ENCODE measurements around the gene HOXA3.

HOXA3 gene

DNA sequence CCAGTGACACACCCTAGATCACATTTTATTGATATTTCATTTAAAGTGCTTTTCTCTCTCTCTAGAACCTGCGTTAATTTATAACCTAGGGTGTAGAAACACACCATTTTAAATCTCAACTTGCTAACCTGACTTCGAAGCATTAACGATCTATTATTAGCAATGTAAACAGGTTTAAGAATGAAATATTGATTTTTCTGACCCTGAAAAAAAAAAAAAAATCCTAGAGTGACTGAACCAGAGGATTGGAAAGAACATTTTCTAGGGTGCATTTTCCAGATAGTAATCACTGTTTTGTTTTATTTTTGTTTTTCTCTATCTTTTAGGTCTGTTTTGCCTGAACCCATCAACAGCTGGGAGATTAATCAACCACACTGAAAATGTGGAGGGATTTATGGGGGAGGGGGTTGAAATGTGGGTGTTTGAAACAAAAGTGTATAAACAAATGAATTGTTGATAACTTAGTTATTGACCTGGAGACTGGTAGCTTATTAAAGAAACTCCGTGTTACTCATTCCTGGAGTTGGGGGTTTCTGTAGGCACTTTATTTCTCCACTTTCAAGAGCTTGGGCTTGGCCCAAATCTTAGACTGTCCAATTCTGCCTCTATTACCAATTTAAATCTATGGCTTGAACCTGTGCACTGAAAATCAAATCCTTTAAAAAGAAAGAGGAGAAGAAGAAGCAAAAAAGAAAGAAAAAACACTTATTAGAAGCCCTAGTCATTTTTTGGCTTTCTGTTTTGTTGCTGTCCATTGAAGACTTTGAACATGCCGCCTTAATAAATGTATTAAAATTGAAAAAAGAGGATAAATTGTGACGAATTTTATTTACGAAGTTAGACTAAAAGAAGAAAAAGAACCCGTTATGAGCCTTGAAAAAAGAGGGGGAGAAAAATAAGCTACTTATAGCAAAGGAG is 52.7 kb downstream of the HOXA3 start:
- no peak for DNase-seq

DNA sequence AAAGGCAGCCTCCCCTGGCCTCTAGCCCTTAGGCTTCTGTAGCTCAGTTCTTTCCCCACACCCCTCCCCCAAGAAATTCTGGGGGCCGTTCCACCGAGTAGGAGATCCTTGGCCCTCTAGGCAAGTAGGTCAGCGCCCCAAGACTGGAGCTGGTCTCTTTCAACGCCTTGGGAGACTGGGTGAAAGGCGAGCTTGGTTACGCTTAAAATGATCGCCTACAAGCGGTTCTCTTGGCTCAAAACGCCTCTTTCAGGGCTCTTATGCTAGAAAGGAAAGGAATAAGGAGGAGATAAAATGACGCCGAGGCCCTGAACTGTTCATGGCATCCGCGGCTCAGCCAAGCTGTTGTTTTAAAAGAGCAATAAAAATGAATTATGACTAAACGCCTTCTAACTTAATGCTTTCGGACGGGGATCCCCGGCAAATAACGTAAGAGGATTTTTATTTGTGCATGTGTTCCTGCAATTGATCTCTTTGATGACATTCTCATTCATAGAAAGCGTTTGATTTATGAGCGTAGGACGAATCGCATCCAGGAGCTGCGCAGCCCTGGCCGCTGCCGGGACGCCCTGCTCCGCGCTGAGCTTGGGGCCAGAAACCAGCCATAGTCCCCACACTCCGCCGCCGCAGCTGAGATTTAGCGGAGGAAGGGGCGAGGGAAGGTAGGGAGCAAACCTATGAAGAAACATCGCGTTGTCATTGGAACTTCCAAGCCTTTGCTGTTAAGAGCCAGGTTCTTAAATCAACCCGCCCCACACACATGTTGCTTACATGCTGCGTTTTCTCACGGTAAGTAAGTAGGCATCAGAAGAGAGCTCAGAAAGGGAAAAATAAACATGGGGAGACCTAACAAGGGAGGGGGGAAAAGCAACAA is 53.6 kb downstream of the HOXA3 start:
- DNase-seq: no peak

DNA sequence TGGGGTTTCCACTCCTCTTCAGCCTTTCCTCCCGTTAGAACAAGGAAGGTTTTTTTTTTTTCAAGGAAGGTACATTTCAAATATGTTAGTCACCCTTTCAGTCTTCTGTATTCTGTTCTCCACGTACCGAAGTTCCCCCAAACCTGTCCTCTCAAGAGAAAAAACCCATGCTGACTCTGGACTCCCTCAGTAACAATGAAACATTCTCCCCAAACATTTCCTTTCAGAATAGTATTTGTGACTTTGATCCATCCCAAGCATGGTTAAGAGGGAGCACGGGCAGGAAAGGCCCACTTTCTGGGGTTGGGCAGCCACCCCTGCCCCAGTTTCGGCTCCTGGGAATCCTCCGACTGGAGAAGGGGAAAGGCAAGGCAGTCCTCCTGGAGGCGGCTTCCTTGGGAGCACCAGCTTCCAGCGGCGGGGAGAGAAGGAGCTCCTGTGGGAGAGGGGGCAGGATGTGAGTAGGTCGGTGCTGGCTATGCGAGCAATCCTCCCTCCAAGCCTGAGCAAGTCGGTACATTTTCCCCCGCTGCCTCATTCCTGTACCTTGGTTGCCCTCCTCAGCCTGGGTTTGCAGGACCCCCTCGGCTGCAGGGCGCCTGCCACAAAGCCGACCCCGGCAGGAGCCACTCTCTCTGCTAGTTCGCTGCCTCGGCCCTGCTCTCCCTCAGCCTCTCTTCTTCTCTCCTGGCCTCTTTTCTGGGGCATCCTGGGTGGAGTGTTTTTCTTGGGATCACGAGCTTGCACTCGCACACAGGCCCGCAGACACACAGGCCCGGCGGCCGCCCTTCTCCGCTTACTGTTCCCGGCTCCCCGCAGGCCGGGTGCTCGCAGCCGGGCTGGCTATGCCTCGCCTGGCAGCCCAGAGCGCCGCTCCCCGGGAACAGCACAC is 54.5 kb downstream of the HOXA3 start:
- DNase-seq: no peak

DNA sequence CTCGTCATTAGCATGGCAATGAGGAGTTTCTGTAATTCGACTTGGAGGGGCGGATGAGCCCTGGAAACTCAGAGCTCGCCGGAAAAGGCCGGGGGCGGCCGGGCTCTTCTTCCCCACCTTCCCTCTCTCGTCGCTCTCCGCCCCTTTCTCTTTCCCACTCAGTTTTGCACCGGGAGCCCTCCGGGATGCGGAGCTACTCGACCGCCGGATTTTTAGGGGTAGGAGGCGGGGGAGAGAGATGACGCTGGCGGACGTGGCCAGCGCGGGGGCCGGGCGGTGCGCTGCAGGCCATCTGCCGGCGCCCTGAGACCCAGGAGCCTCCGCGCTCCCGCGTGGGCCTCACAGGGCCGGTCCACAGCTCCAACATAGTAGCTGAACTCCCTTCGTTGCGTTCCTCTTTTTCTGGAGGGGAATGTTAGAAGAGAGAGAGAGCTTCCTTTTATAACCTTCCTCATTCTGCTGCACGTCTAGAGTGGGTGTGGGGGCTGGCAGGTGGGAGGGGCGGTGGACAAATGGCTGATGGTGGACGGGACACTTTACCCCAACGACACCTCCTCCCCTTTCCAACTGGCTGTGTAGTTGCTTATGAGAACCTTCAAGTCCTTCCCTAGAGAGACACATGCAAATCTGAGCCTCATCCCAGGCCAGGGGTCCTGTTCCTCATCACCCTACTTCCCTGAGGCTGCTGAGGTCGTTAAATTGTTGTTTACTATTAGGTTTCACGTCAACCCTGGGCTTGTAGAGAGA is 55.4 kb downstream of the HOXA3 start:
- no peak for DNase-seq

DNA sequence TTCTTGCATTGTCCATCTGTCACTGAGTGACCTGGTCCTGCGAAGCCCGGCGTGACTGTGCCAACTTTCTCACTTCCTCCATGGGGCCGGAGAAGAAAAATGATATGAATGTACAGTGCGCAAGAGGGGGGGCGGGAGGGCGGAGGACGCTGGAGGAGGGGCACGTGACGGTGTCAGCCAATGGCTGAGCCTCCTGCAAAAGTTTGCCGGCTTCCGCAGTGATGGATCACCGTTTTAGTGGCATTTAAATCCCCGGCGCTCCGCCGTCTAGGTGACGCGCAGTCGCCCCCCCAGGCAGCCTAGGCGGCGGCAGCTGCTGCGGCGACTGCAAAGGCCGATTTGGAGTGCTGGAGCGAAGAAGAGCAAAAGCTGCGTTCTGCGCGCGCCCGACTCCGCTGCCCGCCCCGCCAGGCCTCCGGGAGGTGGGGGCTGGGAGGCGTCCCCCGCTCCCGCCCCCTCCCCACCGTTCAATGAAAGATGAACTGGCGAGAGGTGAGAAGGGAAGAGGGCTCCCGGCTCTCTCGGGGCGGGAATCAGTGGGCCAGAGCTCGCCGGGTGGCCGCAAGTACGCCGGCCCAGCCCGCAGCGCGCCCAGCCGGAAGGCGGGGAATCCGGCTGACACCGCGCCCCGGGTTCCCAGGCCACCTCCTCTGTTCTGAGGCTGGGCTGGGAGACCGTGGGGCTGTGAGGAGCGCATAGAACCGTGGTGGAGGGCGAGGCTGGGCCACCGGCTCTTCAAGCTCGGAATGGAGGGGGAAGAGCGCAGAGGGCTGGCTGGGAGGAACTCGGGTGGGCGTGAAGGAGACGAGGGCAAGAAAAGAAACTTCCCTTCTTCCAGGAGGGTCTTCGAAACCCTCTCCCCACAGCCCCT is 56.3 kb downstream of the HOXA3 start, which contains the start of gene HOXA1:
TSS of gene HOXA1 (minus strand) at position 104 of the 871 bp plus-strand sequence. CDS start at position 16, 88 bp downstream.
- DNase-seq: peak; percentile 82

DNA sequence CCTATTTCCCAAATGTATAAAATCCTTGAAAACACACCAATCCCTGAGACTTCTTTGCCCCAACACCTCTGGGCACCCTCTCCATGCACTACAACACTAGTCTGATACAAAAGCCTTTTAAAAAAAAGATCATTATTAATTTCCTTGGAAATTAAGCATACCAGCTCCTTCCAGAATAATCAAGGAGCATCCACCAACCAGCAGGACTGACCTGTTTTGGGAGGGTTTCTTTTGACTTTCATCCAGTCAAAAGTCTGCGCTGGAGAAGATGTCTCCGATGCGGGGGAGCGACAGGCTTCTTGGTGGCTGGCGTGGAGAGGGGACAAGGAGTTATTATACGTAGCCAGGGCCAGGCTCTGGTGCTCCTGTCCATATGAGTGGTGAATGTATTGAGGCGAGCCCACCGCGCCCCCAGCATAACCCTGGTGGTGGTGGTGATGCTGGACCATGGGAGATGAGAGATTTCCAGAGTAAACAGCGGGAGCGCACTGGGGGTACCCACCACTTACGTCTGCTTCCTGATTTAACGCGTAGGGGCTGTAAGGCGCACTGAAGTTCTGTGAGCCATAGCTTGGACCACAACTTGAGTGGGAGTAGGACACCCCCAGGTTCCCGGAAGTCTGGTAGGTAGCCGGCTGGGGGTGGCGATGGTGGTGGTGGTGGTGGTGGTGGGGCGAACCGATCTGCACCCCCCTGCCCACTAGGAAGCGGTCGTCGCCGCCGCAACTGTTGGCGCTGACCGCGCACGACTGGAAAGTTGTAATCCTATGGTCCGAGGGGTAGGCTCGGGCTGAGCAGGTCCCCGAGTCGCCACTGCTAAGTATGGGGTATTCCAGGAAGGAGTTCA is 57.1 kb downstream of the HOXA3 start:
- no peak for DNase-seq

DNA sequence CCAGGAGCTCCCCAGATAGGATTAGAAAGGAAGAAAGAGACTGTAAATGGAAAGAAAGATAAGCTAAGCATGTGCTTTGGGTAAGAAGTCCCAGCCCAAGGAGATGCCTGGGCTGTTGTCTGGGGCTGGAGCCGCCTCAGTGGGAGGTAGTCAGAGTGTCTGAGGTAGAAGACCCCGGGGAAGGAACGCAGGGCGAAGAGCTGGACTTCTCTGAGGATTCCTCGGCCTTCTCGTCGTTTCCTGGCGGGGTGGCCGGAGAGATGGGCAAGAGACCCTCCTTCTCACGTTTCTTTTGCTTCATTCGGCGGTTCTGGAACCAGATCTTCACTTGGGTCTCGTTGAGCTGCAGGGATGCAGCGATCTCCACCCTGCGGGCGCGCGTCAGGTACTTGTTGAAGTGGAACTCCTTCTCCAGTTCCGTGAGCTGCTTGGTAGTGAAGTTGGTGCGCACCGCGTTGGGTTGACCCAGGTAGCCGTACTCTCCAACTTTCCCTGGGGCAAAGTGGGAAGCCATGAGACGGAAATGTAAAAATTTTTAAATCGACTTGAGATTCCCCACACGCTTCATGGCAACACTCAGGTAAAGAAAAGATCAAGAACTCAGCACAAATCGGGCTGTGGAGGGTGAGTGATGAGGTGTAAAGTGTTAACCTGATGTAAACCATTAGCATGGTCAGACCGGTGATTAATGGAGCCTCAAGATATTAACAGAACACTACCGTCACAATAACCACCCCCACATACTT is 57.9 kb downstream of the HOXA3 start:
- no peak for DNase-seq

DNA sequence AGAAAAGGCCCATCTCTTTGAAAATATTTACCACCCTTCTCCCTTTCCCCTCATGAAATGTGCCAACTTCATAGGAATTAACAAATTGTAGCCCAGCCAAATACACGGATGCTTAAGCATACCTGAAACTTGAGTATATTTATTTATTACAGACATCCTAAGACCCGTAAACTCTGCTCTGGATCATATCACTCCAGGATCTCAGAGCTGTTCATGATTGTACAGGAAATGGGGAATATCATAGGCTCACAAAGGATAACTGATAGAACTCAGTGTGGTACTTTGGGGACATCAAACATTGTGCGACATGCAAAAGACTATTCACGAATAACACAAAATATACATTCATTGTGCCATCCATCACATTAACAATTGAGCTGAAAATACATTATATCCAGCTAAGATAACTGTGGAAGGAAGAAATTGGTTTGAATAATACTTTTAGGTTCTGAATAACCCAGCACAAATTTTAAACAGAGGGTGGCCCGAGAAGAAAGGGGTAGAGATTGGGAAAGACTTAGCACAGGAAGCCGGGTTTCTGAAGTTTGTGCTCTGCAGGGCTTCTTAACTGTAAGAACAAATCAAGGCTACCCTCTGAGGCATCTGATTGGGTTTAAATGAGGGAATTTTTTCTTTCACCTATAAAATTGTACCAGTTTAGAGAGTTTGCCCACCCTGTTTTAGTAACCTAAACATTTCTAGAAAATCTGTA is 59.0 kb downstream of the HOXA3 start:
- no peak for DNase-seq

DNA sequence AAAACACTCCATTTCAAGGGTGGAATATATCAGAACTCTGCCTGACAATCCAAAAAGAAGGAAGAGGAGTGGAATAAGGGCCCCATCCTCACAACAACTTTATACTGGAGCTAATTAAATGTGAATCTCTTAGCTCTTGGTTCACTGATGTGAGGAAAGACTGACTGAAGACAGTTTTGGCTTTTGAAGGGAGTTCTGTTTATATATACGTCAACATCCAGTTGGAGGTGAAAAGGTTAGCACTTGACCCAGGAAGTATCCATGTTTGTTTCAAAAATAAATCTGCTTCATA is 59.6 kb downstream of the HOXA3 start:
- no peak for DNase-seq

DNA sequence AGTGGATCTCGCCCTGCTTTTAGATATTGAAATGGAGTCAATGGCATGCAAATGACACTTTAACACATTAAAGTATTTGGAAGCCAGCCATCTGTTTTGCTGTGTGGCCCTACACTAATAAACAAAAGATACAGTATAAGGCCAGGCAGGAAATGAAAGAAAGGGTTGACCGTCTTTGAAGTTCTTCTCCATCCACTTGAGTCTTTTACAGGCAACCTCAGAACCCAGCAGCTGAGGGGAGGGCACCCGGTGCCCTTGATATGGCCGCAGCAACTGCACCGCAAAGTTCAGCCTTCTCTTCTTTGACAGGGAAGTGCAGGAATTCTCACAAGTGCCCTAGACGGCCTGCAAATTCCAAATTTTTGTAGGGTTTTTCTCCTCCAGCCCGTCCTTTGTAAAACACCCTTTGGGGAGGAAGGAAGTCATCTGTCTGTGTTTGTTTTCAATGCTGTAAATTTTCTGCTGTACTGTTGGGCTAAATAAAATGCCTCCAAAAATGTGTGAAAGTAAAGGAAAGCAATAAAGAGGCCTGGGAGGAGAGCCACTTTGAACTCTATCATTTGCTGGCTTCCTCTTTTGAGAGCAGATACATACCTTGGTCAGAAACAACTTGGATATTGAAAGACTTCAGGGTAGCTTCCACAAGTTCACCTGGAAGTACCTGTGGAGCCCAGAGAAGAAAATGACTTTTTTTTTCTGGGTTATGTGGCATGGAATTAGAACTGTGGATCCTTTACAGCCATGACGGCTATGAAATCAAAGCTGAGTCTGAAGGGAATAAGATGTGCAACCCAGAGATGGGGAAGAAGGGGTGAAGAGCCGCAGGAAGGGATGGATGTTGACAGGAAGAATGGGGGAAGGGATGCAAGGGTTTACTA is 60.2 kb downstream of the HOXA3 start:
- no peak for DNase-seq

DNA sequence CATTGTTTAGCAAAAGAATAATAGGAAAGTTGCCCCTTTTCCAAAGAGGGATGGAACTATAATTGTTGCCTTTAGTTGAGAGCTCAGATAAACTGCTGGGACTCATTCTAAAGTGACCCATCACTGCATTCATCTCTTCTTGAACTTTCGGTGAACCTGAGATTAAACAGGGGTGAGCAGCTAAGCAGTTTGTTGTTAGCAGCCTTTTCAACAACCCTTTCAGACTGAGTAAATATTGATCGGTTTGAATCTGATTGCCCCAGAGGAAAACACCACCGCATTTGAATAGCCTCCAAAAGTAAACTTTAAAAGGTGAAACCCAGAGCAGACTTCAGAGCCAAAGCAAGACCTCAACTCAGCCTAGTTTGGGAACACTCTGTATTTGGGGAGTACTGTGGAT is 61.3 kb downstream of the HOXA3 start:
- no peak for DNase-seq

DNA sequence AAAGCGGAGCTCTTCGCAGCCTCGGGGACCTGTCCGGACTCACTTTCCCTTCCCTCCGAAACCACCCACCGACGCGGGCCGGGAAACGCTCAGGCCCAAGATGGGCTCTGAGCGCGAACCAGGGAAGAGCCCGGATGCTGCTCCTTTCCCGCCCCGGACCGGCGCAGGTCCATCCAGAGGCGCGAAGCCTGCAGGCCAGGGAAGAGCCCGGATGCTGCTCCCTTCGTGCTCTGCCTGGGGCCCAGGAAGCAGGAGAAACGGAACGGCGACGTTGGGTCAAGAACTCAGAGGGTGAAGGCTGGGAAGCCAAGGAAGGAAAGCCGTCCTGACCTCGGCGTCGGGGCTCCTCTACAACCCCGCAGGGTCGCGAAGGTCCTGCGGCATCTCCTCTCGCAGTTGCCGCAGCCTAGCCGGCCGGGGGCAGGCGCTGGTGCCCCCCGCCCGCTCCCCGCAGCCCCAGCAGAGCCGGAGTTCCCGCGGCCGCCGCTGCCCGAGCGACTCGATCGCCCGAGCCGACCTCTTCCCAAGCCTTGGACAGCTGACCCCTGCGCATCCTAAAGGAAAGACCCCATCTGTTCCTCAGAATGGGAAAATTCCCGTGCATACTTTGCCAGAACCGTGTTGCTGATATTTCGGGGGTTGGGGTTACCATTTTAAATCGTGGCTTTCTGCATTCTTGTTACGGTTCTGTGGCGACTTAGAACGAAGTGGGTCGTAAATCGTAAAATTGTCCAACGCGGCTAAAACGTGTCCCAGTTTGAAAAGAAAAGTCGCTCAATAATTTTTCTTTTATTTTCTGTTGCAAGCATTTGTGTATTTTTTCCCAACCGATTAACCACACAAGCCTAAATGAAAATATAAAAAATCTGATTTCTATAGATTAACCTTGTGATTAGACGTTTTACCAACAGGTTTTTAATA is 64.1 kb downstream of the HOXA3 start:
- no peak for DNase-seq

DNA sequence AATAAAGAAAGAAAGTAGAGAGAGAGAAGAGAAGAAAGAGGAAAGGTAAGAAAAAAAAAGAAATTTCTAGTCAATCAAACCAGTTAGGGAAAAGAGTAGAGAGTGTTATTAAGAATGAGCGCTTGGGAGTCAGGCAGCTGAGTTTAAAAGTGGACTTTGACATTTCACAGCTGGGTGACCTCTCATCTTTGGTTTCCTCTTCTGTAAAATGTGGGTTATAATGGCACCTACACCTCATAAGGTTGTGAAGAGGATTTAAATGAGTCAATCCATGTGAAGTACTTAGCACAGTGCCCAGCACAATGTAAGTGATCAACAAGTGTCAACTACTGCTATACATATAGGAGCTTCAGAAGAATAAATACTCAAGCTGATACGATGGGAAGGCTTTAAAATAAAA is 68.7 kb downstream of the HOXA3 start:
- no peak for DNase-seq

DNA sequence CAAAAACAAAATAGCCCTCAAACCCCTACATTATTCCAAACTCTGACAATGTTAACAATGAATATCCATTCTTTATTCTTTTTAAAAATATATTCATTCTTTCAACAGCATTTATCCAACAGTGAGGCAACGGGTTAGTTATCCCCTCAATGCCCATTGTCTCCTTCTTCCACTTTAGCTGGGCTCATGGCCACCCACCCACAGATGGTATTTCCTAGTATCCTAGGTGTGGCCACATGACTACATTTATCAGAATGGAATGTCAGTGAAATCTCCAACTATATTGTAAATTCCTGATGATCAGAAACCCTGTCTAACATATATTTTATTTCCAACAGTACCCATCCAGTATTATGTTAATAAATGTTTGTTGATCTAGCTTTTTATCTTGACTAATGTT is 70.2 kb downstream of the HOXA3 start:
- DNase-seq: no peak

DNA sequence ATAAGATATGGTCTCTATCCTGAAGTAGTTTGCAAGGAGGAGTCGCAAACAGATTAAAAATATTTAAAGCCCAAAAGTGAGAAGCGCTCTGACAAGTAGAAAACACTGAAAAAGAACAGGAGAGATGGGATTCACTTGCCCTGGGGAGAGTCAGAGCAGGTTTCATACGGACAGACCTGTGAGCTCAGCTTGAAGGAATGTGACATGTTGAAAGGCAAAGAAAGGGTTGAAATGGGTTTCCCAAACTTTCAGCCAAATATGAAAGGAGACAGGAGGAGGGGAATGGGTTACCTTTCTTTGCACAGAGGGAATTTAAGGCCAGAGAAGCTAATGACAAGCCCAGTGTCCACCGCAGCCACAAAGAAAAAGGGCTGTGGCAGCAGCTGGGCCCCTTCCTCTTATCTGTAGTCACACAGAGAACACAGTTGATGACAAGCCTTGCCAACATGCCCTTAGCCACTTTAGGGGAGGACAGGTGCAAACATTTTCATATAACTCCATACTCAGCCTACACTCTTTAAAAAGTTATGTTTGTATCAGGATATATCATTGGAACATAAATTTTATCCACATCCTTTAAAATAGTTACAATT is 71.4 kb downstream of the HOXA3 start:
- no peak for DNase-seq

All from DMS 273 treated with DMSO at 0.1 percent for 48 hours (cell line).